Measurements from ENCODE around the gene HRH1. TPM values are rescaled to one million over a fixed set of nuclear protein-coding genes. Genes with fewer than 3 reads are reported as not detected.
"Not testable (repeated sequence)": the region's sequence is repeated elsewhere in the genome, so short reads cannot be mapped to it uniquely, and the experiment has no call there.

Gene HRH1
- total RNA-seq, 4 donors from 2014 or later: 10.9 to 12.2 (median 11.4) TPM

DNA sequence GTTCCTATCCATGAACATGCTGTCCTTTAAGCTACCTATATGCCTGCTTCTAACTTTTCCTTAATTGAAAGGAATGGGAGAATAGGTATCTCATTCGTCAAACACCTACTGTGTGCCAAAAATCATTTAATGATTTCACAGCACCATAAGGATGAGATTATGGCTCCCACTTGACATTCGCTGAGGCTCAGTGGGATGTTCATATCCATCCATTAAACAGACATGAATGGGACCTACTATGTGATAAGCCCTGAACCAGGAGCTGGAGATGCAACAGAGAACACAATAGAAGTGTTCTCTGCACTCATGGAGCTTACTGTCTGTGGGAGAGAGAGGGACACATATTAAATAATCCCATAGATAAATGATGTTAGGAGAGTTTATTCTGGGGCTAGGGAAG, 49.7 kb downstream of the HRH1 start:
- DNase-seq (ENCODE audit: low spot score in 2 of 2): no peak
- WGBS: 97% methylated on average over 2 of the region's 2 CpGs
- Histone ChIP-seq H3K9me3 (no peaks in the 10 kb centered on the region), H3K4me1 (peaks cover 6% of the 10 kb centered on the region), H3K27ac (no peak overlapping the region), H3K4me3 (no peak overlapping the region), H3K27me3 (no peaks in the 10 kb centered on the region), H3K36me3 (no peaks in the 10 kb centered on the region)
- no peak for TF ChIP-seq EP300 (IDR thresholded peaks at IDR 0.05)
- no peak for TF ChIP-seq POLR2A (IDR thresholded peaks at IDR 0.05)
- TF ChIP-seq POLR2AphosphoS5 (IDR thresholded peaks at IDR 0.05): no peak
- TF ChIP-seq, protein P1, sequence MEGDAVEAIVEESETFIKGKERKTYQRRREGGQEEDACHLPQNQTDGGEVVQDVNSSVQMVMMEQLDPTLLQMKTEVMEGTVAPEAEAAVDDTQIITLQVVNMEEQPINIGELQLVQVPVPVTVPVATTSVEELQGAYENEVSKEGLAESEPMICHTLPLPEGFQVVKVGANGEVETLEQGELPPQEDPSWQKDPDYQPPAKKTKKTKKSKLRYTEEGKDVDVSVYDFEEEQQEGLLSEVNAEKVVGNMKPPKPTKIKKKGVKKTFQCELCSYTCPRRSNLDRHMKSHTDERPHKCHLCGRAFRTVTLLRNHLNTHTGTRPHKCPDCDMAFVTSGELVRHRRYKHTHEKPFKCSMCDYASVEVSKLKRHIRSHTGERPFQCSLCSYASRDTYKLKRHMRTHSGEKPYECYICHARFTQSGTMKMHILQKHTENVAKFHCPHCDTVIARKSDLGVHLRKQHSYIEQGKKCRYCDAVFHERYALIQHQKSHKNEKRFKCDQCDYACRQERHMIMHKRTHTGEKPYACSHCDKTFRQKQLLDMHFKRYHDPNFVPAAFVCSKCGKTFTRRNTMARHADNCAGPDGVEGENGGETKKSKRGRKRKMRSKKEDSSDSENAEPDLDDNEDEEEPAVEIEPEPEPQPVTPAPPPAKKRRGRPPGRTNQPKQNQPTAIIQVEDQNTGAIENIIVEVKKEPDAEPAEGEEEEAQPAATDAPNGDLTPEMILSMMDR (IDR thresholded peaks at IDR 0.05): no peak

DNA sequence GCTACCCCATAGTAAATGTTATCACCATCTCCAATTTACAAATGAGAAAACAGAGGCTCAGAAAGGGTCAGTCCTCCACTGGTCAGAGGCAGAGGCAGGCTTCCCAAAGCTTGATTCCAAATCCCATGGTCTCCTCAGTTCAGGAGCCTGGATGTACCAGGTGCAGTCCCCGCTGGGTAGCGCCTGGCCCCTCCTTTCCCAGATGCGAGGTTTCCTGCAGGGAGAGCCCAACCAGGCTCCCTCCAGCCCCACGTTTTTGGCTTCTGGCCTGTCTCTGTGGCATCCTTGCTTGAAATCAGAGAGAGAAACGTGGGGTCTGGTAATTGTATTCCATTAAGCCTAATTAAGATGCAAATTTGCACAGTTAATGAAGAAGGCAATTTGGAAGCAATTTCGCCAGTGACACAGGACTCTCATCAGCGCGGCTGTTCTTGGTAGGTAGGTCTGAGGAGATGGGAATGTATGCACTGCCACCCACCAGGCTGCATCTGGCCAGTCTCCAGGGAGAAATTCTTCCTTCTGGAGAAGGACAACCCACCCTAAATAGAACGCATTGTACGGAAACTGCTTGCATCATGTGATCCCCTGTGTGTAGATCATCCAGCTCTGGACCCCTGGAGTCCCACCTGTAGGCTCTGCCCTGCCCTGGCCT, 50.5 kb downstream of the HRH1 start:
- TF ChIP-seq, protein P1 (IDR thresholded peaks at IDR 0.05): no peak
- TF ChIP-seq POLR2AphosphoS5 (IDR thresholded peaks at IDR 0.05): no peak
- TF ChIP-seq POLR2A (IDR thresholded peaks at IDR 0.05): no peak
- TF ChIP-seq EP300 (IDR thresholded peaks at IDR 0.05): no peak
- H3K9me3 ChIP-seq: no peaks in the 10 kb centered on the region
- no peaks in the 10 kb centered on the region for H3K36me3 ChIP-seq
- H3K27ac ChIP-seq: no peak overlapping the region
- DNase-seq (ENCODE audit: low spot score in 2 of 2): peak in 1 of 2 donors; percentile 40
- no peak overlapping the region for H3K4me3 ChIP-seq
- no peaks in the 10 kb centered on the region for H3K27me3 ChIP-seq
- 65% methylated on average over 10 of the region's 10 CpGs for WGBS
- peaks cover 6% of the 10 kb centered on the region for H3K4me1 ChIP-seq

DNA sequence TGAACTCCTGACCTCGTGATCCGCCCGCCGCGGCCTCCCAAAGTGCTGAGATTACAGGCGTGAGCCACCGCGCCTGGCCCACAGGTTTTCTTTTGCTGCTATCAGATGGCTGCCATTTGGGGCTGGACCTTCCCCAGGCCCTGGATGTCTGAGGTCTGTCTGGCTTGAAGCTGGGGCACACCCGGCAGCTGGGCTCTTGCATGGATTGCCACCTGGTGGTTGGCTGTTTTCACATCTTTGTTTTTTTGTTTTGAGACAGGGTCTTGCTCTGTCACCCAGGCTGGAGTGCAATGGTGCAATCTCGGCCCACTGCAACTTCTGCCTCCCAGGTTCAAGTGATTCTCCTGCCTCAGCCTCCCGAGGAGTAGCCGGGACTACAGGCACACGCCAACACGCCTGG, 51.6 kb downstream of the HRH1 start:
- not testable (repeated sequence) for H3K9me3 ChIP-seq, H3K36me3 ChIP-seq, H3K27me3 ChIP-seq, H3K27ac ChIP-seq, H3K4me3 ChIP-seq, H3K4me1 ChIP-seq
- 89% methylated on average over 13 of the region's 14 CpGs for WGBS
- peak in 1 of 2 donors; percentile 55 for DNase-seq (ENCODE audit: low spot score in 2 of 2)

DNA sequence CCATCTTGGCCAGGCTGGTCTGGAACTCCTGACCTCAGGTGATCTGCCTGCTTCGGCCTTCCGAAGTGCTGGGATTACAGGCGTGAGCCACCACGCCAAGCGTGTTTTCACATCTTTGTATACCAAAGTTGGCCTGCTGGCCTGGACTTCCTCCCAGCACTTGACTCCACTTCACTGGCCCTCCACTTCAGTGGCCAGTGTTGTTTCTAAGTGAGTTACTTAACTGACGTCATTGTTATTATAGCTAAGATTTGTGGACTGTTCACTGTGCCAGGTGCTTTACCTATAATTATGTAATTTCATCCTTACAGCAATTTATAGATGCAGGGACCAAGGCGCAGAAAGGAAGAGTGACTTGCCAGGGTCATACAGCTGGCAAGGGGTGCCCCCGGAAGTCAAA, 52.0 kb downstream of the HRH1 start:
- 95% methylated on average over 8 of the region's 8 CpGs for WGBS
- Histone ChIP-seq H3K9me3 (no peaks in the 10 kb centered on the region), H3K4me3 (no peak overlapping the region), H3K27me3 (no peaks in the 10 kb centered on the region), H3K27ac (no peak overlapping the region), H3K4me1 (peaks cover 2% of the 10 kb centered on the region), H3K36me3 (no peaks in the 10 kb centered on the region)
- no peak for TF ChIP-seq EP300 (IDR thresholded peaks at IDR 0.05)
- peak in 1 of 2 donors; percentile 39 for DNase-seq (ENCODE audit: low spot score in 2 of 2)

DNA sequence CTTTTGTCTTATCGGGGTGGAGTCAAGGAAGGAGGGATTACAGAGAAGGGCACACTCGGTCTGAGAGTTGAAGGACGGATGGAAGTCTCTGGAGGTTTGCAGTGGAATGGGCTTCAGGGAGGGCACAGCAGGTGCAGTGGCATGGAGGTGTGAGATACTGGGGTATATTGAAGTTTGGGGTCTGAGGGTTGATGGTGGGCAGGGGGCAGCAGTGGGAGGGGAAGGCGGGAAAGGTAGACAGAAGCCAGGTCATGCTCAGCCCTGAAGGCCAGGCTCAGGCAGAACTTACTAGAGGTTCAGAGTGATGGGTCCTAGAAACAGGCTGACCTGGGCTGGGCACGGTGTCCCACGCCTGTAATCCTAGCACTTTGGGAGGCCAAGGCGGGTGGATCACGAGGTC, 52.7 kb downstream of the HRH1 start:
- no peaks in the 10 kb centered on the region for H3K36me3 ChIP-seq
- no peak overlapping the region for H3K27ac ChIP-seq
- TF ChIP-seq POLR2A (IDR thresholded peaks at IDR 0.05): no peak
- TF ChIP-seq POLR2AphosphoS5 (IDR thresholded peaks at IDR 0.05): no peak
- TF ChIP-seq, protein P1 (IDR thresholded peaks at IDR 0.05): no peak
- TF ChIP-seq EP300 (IDR thresholded peaks at IDR 0.05): no peak
- WGBS: 91% methylated on average over 8 of the region's 8 CpGs
- peak in 1 of 2 donors; percentile 50 for DNase-seq (ENCODE audit: low spot score in 2 of 2)
- H3K9me3 ChIP-seq: no peaks in the 10 kb centered on the region
- no peak overlapping the region for H3K4me3 ChIP-seq
- H3K27me3 ChIP-seq: no peaks in the 10 kb centered on the region
- peaks cover 8% of the 10 kb centered on the region for H3K4me1 ChIP-seq

DNA sequence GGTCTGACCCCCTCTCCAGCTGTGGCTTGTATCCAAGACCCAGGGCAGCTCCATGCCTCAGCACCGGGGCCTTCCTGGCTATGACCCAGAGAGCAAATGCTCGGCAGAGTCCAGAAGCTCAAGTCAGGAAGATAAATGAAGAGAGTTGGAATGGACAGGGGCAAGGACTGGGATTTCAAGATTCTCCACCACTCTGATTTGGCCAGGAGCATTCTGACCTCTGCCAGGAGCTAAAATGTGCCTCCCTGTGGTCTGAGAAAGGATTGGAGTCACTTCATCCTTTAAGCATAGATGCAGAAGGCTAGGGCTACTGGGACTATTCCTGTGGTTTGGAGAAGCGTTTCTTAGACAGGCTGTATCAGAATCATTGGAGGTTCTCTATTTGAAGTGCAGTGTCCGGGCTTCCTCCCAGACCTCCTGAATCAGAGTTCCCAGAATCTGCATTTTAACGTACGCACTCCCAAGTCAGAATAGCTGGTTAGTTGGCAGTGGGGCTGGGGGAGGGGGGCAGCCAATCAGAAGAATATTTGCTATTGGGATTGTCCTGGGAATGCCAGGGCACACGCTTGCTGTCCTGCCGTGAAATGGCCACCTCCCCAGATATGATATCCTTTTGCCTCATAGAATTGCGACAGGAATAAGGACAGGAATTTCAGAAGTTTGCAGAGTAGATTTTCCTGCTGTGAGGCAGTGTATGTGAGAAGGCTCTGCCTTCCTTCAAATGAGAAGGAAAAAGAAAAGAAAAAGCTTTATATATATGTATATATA, 57.4 kb downstream of the HRH1 start:
- Histone ChIP-seq H3K36me3 (no peaks in the 10 kb centered on the region), H3K27me3 (no peaks in the 10 kb centered on the region), H3K4me1 (peaks cover 24% of the 10 kb centered on the region), H3K9me3 (no peaks in the 10 kb centered on the region), H3K27ac (peak overlapping the region; percentile 51), H3K4me3 (no peak overlapping the region)
- no peak for TF ChIP-seq POLR2A (IDR thresholded peaks at IDR 0.05)
- 40% methylated on average over 9 of the region's 9 CpGs for WGBS
- DNase-seq (ENCODE audit: low spot score in 2 of 2): peak in 1 of 2 donors; percentile 56
